C4-2B (cell line): Measurements from ENCODE around the gene AP1S3.

Experiments
- CTCF ChIP-seq: fragments of 450-650 bp; conservative IDR thresholded peaks from 2 replicates; pipeline ENCODE4 v1.5.1; 2017; ENCODE audit warnings: mild to moderate bottlenecking
- ZFX ChIP-seq: fragments of 450-650 bp; IDR thresholded peaks from 2 replicates; pipeline ENCODE4 v1.6.1; 2017

- TF ChIP-seq CTCF (no peak), ZFX (no peak)
These were observed 50.0 kb downstream of the AP1S3 start for GRCh38 chr2:223787358-223787757.
